Mesenchymal stem cell (in vitro differentiated cells and primary cell): ENCODE data around the gene CAT.

Source experiments
- DNase-seq: peaks from one replicate; pipeline ENCODE4 v3.0.0-alpha.2; 2013
- H2AFZ ChIP-seq: one replicate; pipeline ENCODE4 v1.6.1; 2013; ENCODE audit warnings: low read depth, mild to moderate bottlenecking, control low read depth, inconsistent platforms, low read length, moderate library complexity
- H2AK5ac ChIP-seq: 2 replicates; pipeline ENCODE4 v1.6.1; 2013; ENCODE audit warnings: low read length, moderate library complexity, mild to moderate bottlenecking, inconsistent platforms; ENCODE audit not compliant: severe bottlenecking
- H2BK120ac ChIP-seq: one replicate; pipeline ENCODE4 v1.6.1; 2013; ENCODE audit warnings: low read depth, mild to moderate bottlenecking, inconsistent platforms, low read length, moderate library complexity
- H2BK12ac ChIP-seq, 2 experiments: one replicate each; pipeline ENCODE4 v1.6.1; 2013; ENCODE audit warnings: inconsistent platforms in 2 of 2, low read length in 2 of 2, mild to moderate bottlenecking in 2 of 2, moderate library complexity in 2 of 2, control low read depth in 1 of 2
- H2BK15ac ChIP-seq: one replicate; pipeline ENCODE4 v1.6.1; 2013; ENCODE audit warnings: mild to moderate bottlenecking, low read depth, inconsistent platforms; ENCODE audit not compliant: poor library complexity, severe bottlenecking
- H2BK5ac ChIP-seq: 2 replicates; pipeline ENCODE4 v1.6.1; 2013; ENCODE audit warnings: low read depth, mild to moderate bottlenecking, low read length, control low read depth, inconsistent platforms; ENCODE audit not compliant: poor library complexity, severe bottlenecking
- H3K14ac ChIP-seq, 2 experiments: one replicate each; pipeline ENCODE4 v1.6.1; 2013; ENCODE audit warnings: inconsistent platforms in 2 of 2, low read length in 2 of 2, control low read depth in 1 of 2, mild to moderate bottlenecking in 1 of 2, moderate library complexity in 1 of 2
- H3K18ac ChIP-seq, 2 experiments: one replicate each; pipeline ENCODE4 v1.6.1; 2013; ENCODE audit warnings: inconsistent platforms in 2 of 2, low read length in 2 of 2, control low read depth in 1 of 2, low read depth in 1 of 2, mild to moderate bottlenecking in 1 of 2
- H3K23ac ChIP-seq, 2 experiments: one replicate each; pipeline ENCODE4 v1.6.1; 2013; ENCODE audit warnings: inconsistent platforms in 2 of 2, low read length in 2 of 2, mild to moderate bottlenecking in 2 of 2, moderate library complexity in 2 of 2, control low read depth in 1 of 2
- H3K27ac ChIP-seq: 2 replicates; pipeline ENCODE4 v1.5.1; 2013; ENCODE audit warnings: mild to moderate bottlenecking, moderate library complexity, low read length, control low read depth, inconsistent platforms; ENCODE audit not compliant: poor library complexity, severe bottlenecking
- H3K27me3 ChIP-seq, 2 experiments: 2 replicates each; pipeline versions ENCODE4 v1.6.1 to v1.7.0; 2013; ENCODE audit warnings: low read length in 2 of 2, mild to moderate bottlenecking in 2 of 2, moderate library complexity in 2 of 2, control low read depth in 1 of 2, inconsistent platforms in 1 of 2; ENCODE audit not compliant: control insufficient read depth in 1 of 2, insufficient read depth in 1 of 2
- H3K36me3 ChIP-seq, 2 experiments: 2 replicates each; pipeline versions ENCODE4 v1.6.1 to v1.7.0; 2013; ENCODE audit warnings: low read length in 2 of 2, control low read depth in 1 of 2, inconsistent platforms in 1 of 2, low read depth in 1 of 2, mild to moderate bottlenecking in 1 of 2; ENCODE audit not compliant: insufficient read depth in 2 of 2, control insufficient read depth in 1 of 2
- H3K4ac ChIP-seq, 2 experiments: one replicate each; pipeline ENCODE4 v1.6.1; 2013; ENCODE audit warnings: inconsistent platforms in 2 of 2, low read length in 2 of 2, mild to moderate bottlenecking in 2 of 2, moderate library complexity in 2 of 2, control low read depth in 1 of 2, low read depth in 1 of 2
- H3K4me1 ChIP-seq: 2 replicates; pipeline ENCODE4 v1.6.1; 2013; ENCODE audit warnings: low read depth, low read length, control low read depth; ENCODE audit not compliant: control insufficient read depth, insufficient read depth
- H3K4me2 ChIP-seq: 2 replicates; pipeline ENCODE4 v1.6.1; 2013; ENCODE audit warnings: low read length, mild to moderate bottlenecking, inconsistent platforms; ENCODE audit not compliant: poor library complexity, severe bottlenecking
- H3K4me3 ChIP-seq, 2 experiments: 2 replicates each; pipeline versions ENCODE4 v1.5.1 to v1.7.0; 2013; ENCODE audit warnings: low read length in 2 of 2, mild to moderate bottlenecking in 2 of 2, control low read depth in 1 of 2, low read depth in 1 of 2; ENCODE audit not compliant: insufficient read depth in 1 of 2
- H3K79me1 ChIP-seq: replicated peaks from 2 replicates; pipeline ENCODE4 v1.6.1; 2013; ENCODE audit warnings: mild to moderate bottlenecking, control low read depth, low read length, inconsistent platforms; ENCODE audit not compliant: poor library complexity, severe bottlenecking
- H3K9ac ChIP-seq: 2 replicates; pipeline ENCODE4 v1.7.0; 2013; ENCODE audit warnings: mild to moderate bottlenecking, low read length, moderate library complexity
- H3K9me3 ChIP-seq: 2 replicates; pipeline ENCODE4 v1.7.0; 2013; ENCODE audit warnings: mild to moderate bottlenecking, low read length; ENCODE audit not compliant: control insufficient read depth
- H4K8ac ChIP-seq: one replicate; pipeline ENCODE4 v1.6.1; 2013; ENCODE audit warnings: inconsistent platforms, mild to moderate bottlenecking, low read length, moderate library complexity
- H4K91ac ChIP-seq: one replicate; pipeline ENCODE4 v1.6.1; 2013; ENCODE audit warnings: mild to moderate bottlenecking, low read length, inconsistent platforms
- WGBS: methylation state at CpG from one replicate; pipeline ENCODE4 v1.1.7; 2013; ENCODE audit warnings: mixed read lengths; 5-methylcytosine and 5-hydroxymethylcytosine counted together

The CAT gene

DNA sequence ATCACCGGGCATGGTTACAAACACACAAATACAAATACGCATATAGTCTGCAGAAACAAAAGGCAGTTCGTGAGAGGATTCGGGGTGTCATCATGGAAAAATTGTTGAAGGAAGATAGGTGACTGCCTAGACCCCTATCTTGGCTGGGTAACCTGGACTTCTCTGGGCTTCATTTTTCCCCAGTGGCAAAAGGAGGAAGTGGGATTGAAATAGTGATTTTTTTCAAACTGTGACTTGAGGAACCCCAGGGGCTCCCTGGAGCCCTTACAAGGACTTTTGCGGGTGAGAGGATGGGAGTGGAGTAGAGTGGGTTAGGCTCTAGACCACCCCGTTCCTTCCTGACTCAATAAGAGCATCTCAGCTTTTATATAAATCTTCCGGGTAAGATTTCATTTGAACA is 75.9 kb downstream of the CAT start:
- H3K9me3 ChIP-seq, result no peaks in the 10 kb centered on the region
- H3K4ac ChIP-seq, result no peak overlapping the region
- no peak overlapping the region for H3K18ac ChIP-seq
- H2BK12ac ChIP-seq, result no peak overlapping the region
- H4K8ac ChIP-seq, result no peak overlapping the region
- 96% methylated on average over 5 of the region's 7 CpGs for WGBS
- H3K79me1 ChIP-seq, result no peaks in the 10 kb centered on the region
- H3K4me1 ChIP-seq, result peaks cover 2% of the 10 kb centered on the region
- no peak for DNase-seq
- no peak overlapping the region for H2AK5ac ChIP-seq
- no peak overlapping the region for H2BK120ac ChIP-seq
- no peak overlapping the region for H2AFZ ChIP-seq
- no peak overlapping the region for H2BK15ac ChIP-seq
- no peak overlapping the region for H3K27ac ChIP-seq
- no peak overlapping the region for H2BK5ac ChIP-seq
- no peak overlapping the region for H3K23ac ChIP-seq
- H3K36me3 ChIP-seq, result no peaks in the 10 kb centered on the region
- H3K27me3 ChIP-seq, result peaks cover 15 to 27% of the 10 kb centered on the region in 2 experiments
- no peak overlapping the region for H3K4me3 ChIP-seq
- H3K4me2 ChIP-seq, result no peak overlapping the region
- H3K14ac ChIP-seq, result no peak overlapping the region
- H3K9ac ChIP-seq, result no peak overlapping the region
- H4K91ac ChIP-seq, result no peak overlapping the region

- H4K91ac ChIP-seq, result no peak overlapping the region
- WGBS, result 93% methylated on average over 6 of the region's 6 CpGs
- H2AK5ac ChIP-seq, result no peak overlapping the region
- H3K9ac ChIP-seq, result no peak overlapping the region
- no peak overlapping the region for H4K8ac ChIP-seq
- no peak overlapping the region for H2BK15ac ChIP-seq
- H3K4me2 ChIP-seq, result no peak overlapping the region
- H3K9me3 ChIP-seq, result no peaks in the 10 kb centered on the region
- H2BK5ac ChIP-seq, result no peak overlapping the region
- H3K23ac ChIP-seq, result no peak overlapping the region
- no peak overlapping the region for H2BK12ac ChIP-seq
- no peak overlapping the region for H3K4me3 ChIP-seq
- H3K18ac ChIP-seq, result no peak overlapping the region
- no peak overlapping the region for H2BK120ac ChIP-seq
- no peaks in the 10 kb centered on the region for H3K36me3 ChIP-seq
- H2AFZ ChIP-seq, result no peak overlapping the region
- H3K27ac ChIP-seq, result no peak overlapping the region
- H3K4ac ChIP-seq, result no peak overlapping the region
- H3K14ac ChIP-seq, result no peak overlapping the region
- H3K27me3 ChIP-seq, result peaks cover 15 to 27% of the 10 kb centered on the region in 2 experiments
- peaks cover 2% of the 10 kb centered on the region for H3K4me1 ChIP-seq
- no peaks in the 10 kb centered on the region for H3K79me1 ChIP-seq
- no peak for DNase-seq
Measured at GRCh38 chr11:34516247-34517040, 77.7 kb downstream of the CAT start.

GRCh38 chr11:34519595-34520235 is 81.0 kb downstream of the CAT start:
- H2BK5ac ChIP-seq, result no peak overlapping the region
- H2AK5ac ChIP-seq, result no peak overlapping the region
- no peaks in the 10 kb centered on the region for H3K79me1 ChIP-seq
- no peak overlapping the region for H2BK15ac ChIP-seq
- no peak overlapping the region for H3K9ac ChIP-seq
- H2BK12ac ChIP-seq, result no peak overlapping the region
- no peak overlapping the region for H4K8ac ChIP-seq
- H2AFZ ChIP-seq, result no peak overlapping the region
- H3K4ac ChIP-seq, result no peak overlapping the region
- no peaks in the 10 kb centered on the region for H3K36me3 ChIP-seq
- H3K23ac ChIP-seq, result no peak overlapping the region
- DNase-seq, result no peak
- H3K27me3 ChIP-seq, result peaks cover 26 to 35% of the 10 kb centered on the region in 2 experiments
- no peak overlapping the region for H3K27ac ChIP-seq
- H3K4me2 ChIP-seq, result no peak overlapping the region
- H2BK120ac ChIP-seq, result no peak overlapping the region
- H3K4me3 ChIP-seq, result no peak overlapping the region
- no peak overlapping the region for H4K91ac ChIP-seq
- H3K18ac ChIP-seq, result no peak overlapping the region
- no peaks in the 10 kb centered on the region for H3K4me1 ChIP-seq
- 80% methylated on average over 2 of the region's 2 CpGs for WGBS
- no peak overlapping the region for H3K14ac ChIP-seq
- no peaks in the 10 kb centered on the region for H3K9me3 ChIP-seq

DNA sequence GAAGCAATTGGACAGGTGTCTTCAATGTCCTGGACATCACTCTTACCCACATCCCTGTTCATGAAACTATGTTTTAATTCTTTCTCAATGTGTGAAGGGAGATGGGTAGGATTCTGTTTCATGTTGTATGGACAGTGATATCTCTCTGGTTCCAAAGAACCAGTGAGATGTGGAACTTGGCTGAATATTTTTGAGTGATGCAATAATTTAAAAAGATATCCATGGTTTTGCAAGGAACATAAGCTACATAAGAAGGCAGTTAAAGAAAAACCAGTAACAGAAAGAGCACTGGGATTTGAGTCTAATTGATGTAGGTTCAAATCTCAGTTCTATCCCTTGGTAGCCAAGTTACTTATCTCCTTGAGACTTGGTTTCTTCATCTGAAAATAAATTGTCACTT is 82.5 kb downstream of the CAT start:
- Histone ChIP-seq H3K14ac (no peak overlapping the region), H3K79me1 (no peaks in the 10 kb centered on the region), H3K9me3 (no peaks in the 10 kb centered on the region), H2AK5ac (no peak overlapping the region), H3K18ac (no peak overlapping the region), H4K8ac (no peak overlapping the region), H2BK120ac (no peak overlapping the region), H2BK12ac (no peak overlapping the region), H3K4me1 (no peaks in the 10 kb centered on the region), H2BK5ac (no peak overlapping the region), H2BK15ac (no peak overlapping the region), H3K9ac (no peak overlapping the region), H3K23ac (no peak overlapping the region), H3K36me3 (no peaks in the 10 kb centered on the region), H2AFZ (no peak overlapping the region), H3K4me3 (no peak overlapping the region), H4K91ac (no peak overlapping the region), H3K4me2 (no peak overlapping the region), H3K27ac (no peak overlapping the region), H3K27me3 (peaks cover 31 to 41% of the 10 kb centered on the region in 2 experiments), H3K4ac (no peak overlapping the region)
- no peak for DNase-seq
